Gastroesophageal sphincter (tissue), 4 donors: ENCODE measurements around the gene FASN. TPM values are rescaled to one million over a fixed set of nuclear protein-coding genes. Genes with fewer than 3 reads are reported as not detected.

ENCODE experiments used
- ATAC-seq: fragments of 150-250 bp; one replicate; pipeline ENCODE4 v1.9.1; 2016; ENCODE audit warnings: mild to moderate bottlenecking, moderate library complexity
- H3K27ac ChIP-seq, 4 donors: fragments of 200-600 bp; sonication (generic) in 3 of 4; 1 replicate in 3 of 4; 2 replicates in 1 of 4; pipeline ENCODE4 v1.5.1; 2016 to 2019
- H3K27me3 ChIP-seq: fragments of 200-600 bp; sonication (generic); one replicate; pipeline ENCODE4 v1.5.1; 2019
- H3K36me3 ChIP-seq, 2 donors: fragments of 200-600 bp; sonication (generic); one replicate each; pipeline ENCODE4 v1.5.1; 2019; ENCODE audit warnings: control low read depth in 1 of 2
- H3K4me1 ChIP-seq, 3 donors: fragments of 200-600 bp; sonication (generic); 1 replicate in 2 of 3; 2 replicates in 1 of 3; pipeline ENCODE4 v1.5.1; 2016 to 2019; ENCODE audit warnings: control low read depth in 2 of 3
- H3K4me3 ChIP-seq, 2 donors: fragments of 200-600 bp; sonication (generic); one replicate each; pipeline ENCODE4 v1.5.1; 2019; ENCODE audit warnings: mild to moderate bottlenecking in 1 of 2, moderate library complexity in 1 of 2
- H3K9me3 ChIP-seq, 3 donors: fragments of 200-600 bp; sonication (generic); one replicate each; pipeline ENCODE4 v1.5.1; 2017 to 2019; ENCODE audit warnings: control low read depth in 2 of 3
- CTCF ChIP-seq, 4 experiments: fragments of 200-600 bp in 2 of 4; fragments of 450-650 bp in 2 of 4; sonication (generic) in 1 of 4; IDR thresholded peaks; one replicate each; pipeline ENCODE4 v1.5.1; 2017 to 2019; ENCODE audit warnings: antibody characterized with exemption in 4 of 4, mild to moderate bottlenecking in 2 of 4, moderate library complexity in 2 of 4
- EP300 ChIP-seq: sonication (generic); formaldehyde crosslinking; IDR thresholded peaks from one replicate; pipeline ENCODE4 v1.6.1; 2017; ENCODE audit warnings: antibody characterized with exemption, mild to moderate bottlenecking
- POLR2A ChIP-seq, 2 donors: fragments of 450-650 bp; IDR thresholded peaks; one replicate each; pipeline ENCODE4 v1.6.1; 2017; ENCODE audit warnings: antibody characterized with exemption in 2 of 2, mild to moderate bottlenecking in 2 of 2, moderate library complexity in 1 of 2
- POLR2AphosphoS5 ChIP-seq: sonication (generic); formaldehyde crosslinking; IDR thresholded peaks from one replicate; pipeline ENCODE4 v1.6.1; 2017; ENCODE audit warnings: antibody characterized with exemption
- WGBS, 2 donors: methylation state at CpG; one replicate each; pipeline ENCODE4 v1.1.5; 2018; ENCODE audit warnings: low coverage in 1 of 2; 5-methylcytosine and 5-hydroxymethylcytosine counted together
- total RNA-seq, 4 donors: library from RNA; depleted of rRNA; stranded (reverse); fragments of >200 nt; gene quantifications; one replicate each; pipeline ENCODE4 v1.1.0, GENCODE V29; 2016

FASN gene
- total RNA-seq, 4 donors from 2014 or later = 22.6 to 52.8 (median 48.3) TPM

- Histone ChIP-seq H3K4me1 (peaks cover 0 to 29% (median 19%) of the 10 kb centered on the region in 3 donors), H3K27me3 (no peaks in the 10 kb centered on the region), H3K36me3 (peaks cover 0 to 70% of the 10 kb centered on the region in 2 donors), H3K4me3 (no peak overlapping the region), H3K27ac (no peak overlapping the region), H3K9me3 (no peaks in the 10 kb centered on the region)
- TF ChIP-seq CTCF (IDR thresholded peaks at IDR 0.05) (no peak), EP300 (no peak), POLR2A (IDR thresholded peaks at IDR 0.05) (no peak), POLR2AphosphoS5 (no peak)
- WGBS, 2 donors = 76% methylated on average over 11 of the region's 24 CpGs; no CpG with 5 or more reads in 1 of the 2 donors
- no peak for ATAC-seq
These were observed 35.7 kb downstream of the FASN start for GRCh38 chr17:82062076-82062983.

DNA sequence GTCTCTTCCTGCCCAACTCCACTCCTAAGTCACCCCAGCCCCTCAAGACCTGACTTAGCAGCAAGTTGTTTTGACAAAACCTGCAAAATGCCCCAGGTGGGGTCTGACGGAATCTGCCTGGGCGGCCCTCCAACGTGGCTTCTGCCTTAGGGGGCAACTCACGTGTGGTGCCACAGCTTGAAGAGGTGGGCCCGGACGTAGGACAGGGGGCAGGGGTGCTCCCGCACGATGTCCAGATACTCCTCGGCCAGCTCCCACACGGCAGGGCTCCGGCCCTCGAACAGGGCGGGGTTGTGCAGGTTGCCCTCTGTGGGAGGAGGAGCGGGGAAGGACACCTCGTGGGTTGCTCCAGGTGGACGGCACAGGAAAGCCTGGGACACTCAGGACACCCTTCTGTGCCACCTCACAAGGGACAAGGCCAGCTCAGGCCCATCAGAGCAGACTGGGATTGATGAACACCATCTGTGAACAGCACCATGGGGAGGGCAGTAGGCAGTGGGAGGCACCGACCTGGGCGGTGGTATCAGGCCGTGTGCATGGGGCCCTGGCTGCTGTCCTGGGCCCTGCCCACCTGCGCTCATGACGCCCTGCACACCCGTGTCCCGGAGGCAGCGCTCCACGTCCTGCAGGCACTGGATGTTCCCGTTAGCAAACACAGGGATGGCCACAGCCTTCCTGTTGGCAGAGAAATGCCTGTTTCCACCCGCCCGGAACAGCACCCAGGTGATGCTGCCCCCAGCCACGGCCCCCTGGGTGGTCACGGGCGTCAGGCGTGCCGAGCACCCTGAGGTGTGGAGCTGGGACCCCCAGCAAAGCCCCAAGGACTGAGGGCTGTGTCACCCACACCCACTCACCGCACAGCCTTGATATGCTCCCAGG, 36.8 kb downstream of the FASN start:
- H3K27ac ChIP-seq = no peak overlapping the region
- TF ChIP-seq POLR2A (IDR thresholded peaks at IDR 0.05) (no peak), POLR2AphosphoS5 (no peak), CTCF (IDR thresholded peaks at IDR 0.05) (no peak), EP300 (no peak)
- H3K36me3 ChIP-seq = peaks cover 0 to 81% of the 10 kb centered on the region in 2 donors
- H3K4me1 ChIP-seq = peaks cover 0 to 24% (median 17%) of the 10 kb centered on the region in 3 donors
- WGBS, 2 donors = no CpG with 5 or more reads among the region's 34 CpGs
- H3K27me3 ChIP-seq = no peaks in the 10 kb centered on the region
- no peaks in the 10 kb centered on the region for H3K9me3 ChIP-seq
- ATAC-seq = no peak
- no peak overlapping the region for H3K4me3 ChIP-seq

- TF ChIP-seq POLR2AphosphoS5 = no peak
- TF ChIP-seq CTCF (IDR thresholded peaks at IDR 0.05) = no peak
- no peak for TF ChIP-seq EP300
- no peak for TF ChIP-seq POLR2A (IDR thresholded peaks at IDR 0.05)
- Histone ChIP-seq H3K27ac (no peak overlapping the region), H3K4me1 (peaks cover 0 to 19% (median 13%) of the 10 kb centered on the region in 3 donors), H3K4me3 (no peak overlapping the region), H3K27me3 (no peaks in the 10 kb centered on the region), H3K36me3 (peaks cover 0 to 87% of the 10 kb centered on the region in 2 donors), H3K9me3 (no peaks in the 10 kb centered on the region)
- WGBS, 2 donors = no CpG with 5 or more reads among the region's 14 CpGs
- ATAC-seq = no peak
These were observed 37.4 kb downstream of the FASN start for GRCh38 chr17:82060614-82061013.

GRCh38 chr17:82060001-82060380, 38.0 kb downstream of the FASN start:
- H3K27ac ChIP-seq = no peak overlapping the region
- H3K27me3 ChIP-seq = no peaks in the 10 kb centered on the region
- H3K9me3 ChIP-seq = no peaks in the 10 kb centered on the region
- no peak for TF ChIP-seq EP300
- TF ChIP-seq CTCF (IDR thresholded peaks at IDR 0.05) = no peak
- no peak for TF ChIP-seq POLR2A (IDR thresholded peaks at IDR 0.05)
- no CpG with 5 or more reads among the region's 16 CpGs for WGBS, 2 donors
- peaks cover 0 to 24% (median 13%) of the 10 kb centered on the region in 3 donors for H3K4me1 ChIP-seq
- H3K4me3 ChIP-seq = no peak overlapping the region
- no peak for ATAC-seq
- H3K36me3 ChIP-seq = peaks cover 0 to 94% of the 10 kb centered on the region in 2 donors
